Measurements from ENCODE around the gene GDF10.

DNA sequence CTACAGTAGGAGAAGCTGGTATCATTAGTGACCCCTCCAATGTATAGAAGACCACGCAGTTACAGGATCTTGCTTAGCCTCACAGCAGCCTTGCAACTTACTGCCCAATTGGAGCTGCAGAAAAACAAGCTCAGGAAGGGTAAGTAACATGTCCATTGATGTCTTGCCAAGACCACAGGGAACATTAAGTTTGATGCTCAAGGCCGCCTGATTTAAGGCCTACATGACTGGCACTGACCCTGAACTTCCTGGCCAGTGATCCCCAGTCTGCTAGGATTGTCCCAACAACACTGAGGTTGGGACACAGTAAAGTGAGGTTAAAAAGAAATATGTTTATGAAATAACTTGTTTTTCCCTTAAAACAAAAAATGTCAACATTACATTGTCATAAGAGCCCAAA lies 15.4 kb downstream of the GDF10 start:
- TF ChIP-seq, protein P1, sequence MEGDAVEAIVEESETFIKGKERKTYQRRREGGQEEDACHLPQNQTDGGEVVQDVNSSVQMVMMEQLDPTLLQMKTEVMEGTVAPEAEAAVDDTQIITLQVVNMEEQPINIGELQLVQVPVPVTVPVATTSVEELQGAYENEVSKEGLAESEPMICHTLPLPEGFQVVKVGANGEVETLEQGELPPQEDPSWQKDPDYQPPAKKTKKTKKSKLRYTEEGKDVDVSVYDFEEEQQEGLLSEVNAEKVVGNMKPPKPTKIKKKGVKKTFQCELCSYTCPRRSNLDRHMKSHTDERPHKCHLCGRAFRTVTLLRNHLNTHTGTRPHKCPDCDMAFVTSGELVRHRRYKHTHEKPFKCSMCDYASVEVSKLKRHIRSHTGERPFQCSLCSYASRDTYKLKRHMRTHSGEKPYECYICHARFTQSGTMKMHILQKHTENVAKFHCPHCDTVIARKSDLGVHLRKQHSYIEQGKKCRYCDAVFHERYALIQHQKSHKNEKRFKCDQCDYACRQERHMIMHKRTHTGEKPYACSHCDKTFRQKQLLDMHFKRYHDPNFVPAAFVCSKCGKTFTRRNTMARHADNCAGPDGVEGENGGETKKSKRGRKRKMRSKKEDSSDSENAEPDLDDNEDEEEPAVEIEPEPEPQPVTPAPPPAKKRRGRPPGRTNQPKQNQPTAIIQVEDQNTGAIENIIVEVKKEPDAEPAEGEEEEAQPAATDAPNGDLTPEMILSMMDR (conservative IDR thresholded peaks at IDR 0.05; ENCODE audit: low read depth, low read length): no peak
- TF ChIP-seq EZH2 (IDR thresholded peaks at IDR 0.05; ENCODE audit: low read length, unreplicated experiment) (no peak), EZH2phosphoT487 (IDR thresholded peaks at IDR 0.05; ENCODE audit: borderline replicate concordance, low read length) (no peak)
